Kidney (tissue), 14 donors: ENCODE results near the gene GRID1. TPM values are rescaled to one million over a fixed set of nuclear protein-coding genes. Genes with fewer than 3 reads are reported as not detected.

Source experiments
- DNase-seq, 5 donors: peaks; one replicate each; pipeline ENCODE4 v3.0.0-alpha.2; 2013 to 2020
- FAIRE-seq: peaks from 2 replicates; lab custom pipeline; 2012; peaks lifted over from hg19 to GRCh38; lab: Jason Lieb, UNC
- H3K27ac ChIP-seq, 2 donors: one replicate each; pipeline ENCODE4 v1.7.0; 2013; ENCODE audit warnings: low read depth in 2 of 2, low read length in 2 of 2, inconsistent platforms in 1 of 2
- H3K27me3 ChIP-seq: one replicate; pipeline ENCODE4 v1.7.1; 2013; ENCODE audit warnings: low read length, inconsistent platforms; ENCODE audit not compliant: control insufficient read depth, insufficient read depth
- H3K36me3 ChIP-seq, 3 donors: one replicate each; pipeline versions ENCODE4 v1.7.0 to v1.7.1; 2013; ENCODE audit warnings: low read length in 3 of 3, control low read depth in 1 of 3, inconsistent platforms in 1 of 3; ENCODE audit not compliant: insufficient read depth in 3 of 3, control insufficient read depth in 2 of 3
- H3K4me1 ChIP-seq, 3 donors: one replicate each; pipeline versions ENCODE4 v1.7.0 to v1.7.1; 2013; ENCODE audit warnings: low read length in 3 of 3, inconsistent platforms in 1 of 3, low read depth in 1 of 3; ENCODE audit not compliant: control insufficient read depth in 2 of 3, insufficient read depth in 2 of 3
- H3K4me3 ChIP-seq, 3 donors: one replicate each; pipeline versions ENCODE4 v1.7.0 to v1.8.1; 2013; ENCODE audit warnings: low read length in 3 of 3, control low read depth in 1 of 3, inconsistent platforms in 1 of 3
- H3K9ac ChIP-seq, 3 donors: one replicate each; pipeline versions ENCODE4 v1.7.0 to v1.7.1; 2013; ENCODE audit warnings: low read length in 3 of 3, control low read depth in 1 of 3, inconsistent platforms in 1 of 3
- H3K9me3 ChIP-seq, 3 donors: one replicate each; pipeline versions ENCODE4 v1.7.0 to v1.7.1; 2013; ENCODE audit warnings: low read length in 3 of 3, control low read depth in 1 of 3, inconsistent platforms in 1 of 3; ENCODE audit not compliant: control insufficient read depth in 2 of 3, insufficient read depth in 1 of 3
- intact Hi-C: fragments of 100-400 bp; cut with DNase I; formaldehyde crosslinking; loops from one replicate; pipeline ENCODE4 v1.11.1; 2022
- polyA plus RNA-seq: library from polyadenylated mRNA; stranded (reverse); fragments of 350-450 nt; fragmentation: Illumina TruSeq; extraction: RNeasy Lipid Tissue Mini Kit (QIAGEN cat#74804); gene quantifications from one replicate; pipeline ENCODE4 v1.2.3, GENCODE V29; 2014; ENCODE audit warnings: low read depth, low replicate concordance; ENCODE audit not compliant: insufficient read depth
- total RNA-seq: library from RNA; stranded (reverse); fragmentation: NEBNext Ultra II Directional; extraction: Animal tissue kit (Norgen Biotek cat#: 25700); gene quantifications from one replicate; pipeline ENCODE4 v1.2.1, GENCODE V29; 2021
- TF ChIP-seq, protein P1 (sequence below): IDR thresholded peaks from 3 replicates; pipeline ENCODE4 v1.5.1; 2012; ENCODE audit warnings: mild to moderate bottlenecking, moderate library complexity, borderline replicate concordance; ENCODE audit not compliant: insufficient read depth; ENCODE audit errors: extremely low read depth
- donor health status: control.
- donor health status: control.
- donor health status: control.
- donor health status: control.
- donor health status: control.
- donor health status: DM: yes; HTN: yes; CAD: no.
- donor health status: Normal renal cell carcinoma (clear cell type).

GRID1 gene
- total and polyA plus RNA-seq, 2 donors from 2014 or later = 0.37 to 1.4 TPM

DNA sequence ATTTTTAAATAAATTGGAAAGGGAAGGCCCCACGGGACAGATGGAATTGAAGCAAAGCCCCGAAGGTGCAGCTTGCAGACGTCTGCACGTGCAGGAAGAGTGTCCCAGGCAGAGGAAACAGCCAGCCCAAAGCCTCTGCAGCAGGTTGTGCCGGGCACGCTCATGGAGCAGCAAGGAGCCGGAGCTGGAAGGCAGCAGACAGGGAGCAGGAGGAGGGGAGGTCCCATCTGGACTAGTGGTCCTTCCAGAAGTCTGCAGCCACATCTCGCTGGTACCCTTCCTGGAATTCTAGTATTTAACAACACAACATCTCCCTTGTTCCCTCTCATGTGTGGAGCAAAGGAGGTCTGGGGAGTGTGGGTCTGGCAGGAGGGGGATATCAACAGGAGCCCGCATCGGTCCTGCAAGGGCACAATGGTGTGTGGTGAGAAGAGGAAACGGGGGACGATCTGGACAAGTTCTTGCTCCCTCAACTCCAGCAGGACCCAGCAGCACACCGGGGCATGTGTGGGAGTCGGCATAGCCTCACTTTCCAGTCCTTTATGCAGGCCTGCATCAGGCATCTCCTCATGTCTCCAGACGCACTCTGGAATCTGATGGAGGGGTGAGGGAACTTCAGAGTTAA is 169.3 kb downstream of the GRID1 start:
- Histone ChIP-seq H3K27me3 (no peaks in the 10 kb centered on the region), H3K4me3 (no peak overlapping the region), H3K9ac (no peak overlapping the region), H3K9me3 (no peaks in the 10 kb centered on the region), H3K4me1 (no peaks in the 10 kb centered on the region), H3K36me3 (no peaks in the 10 kb centered on the region), H3K27ac (no peak overlapping the region)
- no peak for FAIRE-seq
- intact Hi-C loops = no loop called here
- TF ChIP-seq, protein P1, sequence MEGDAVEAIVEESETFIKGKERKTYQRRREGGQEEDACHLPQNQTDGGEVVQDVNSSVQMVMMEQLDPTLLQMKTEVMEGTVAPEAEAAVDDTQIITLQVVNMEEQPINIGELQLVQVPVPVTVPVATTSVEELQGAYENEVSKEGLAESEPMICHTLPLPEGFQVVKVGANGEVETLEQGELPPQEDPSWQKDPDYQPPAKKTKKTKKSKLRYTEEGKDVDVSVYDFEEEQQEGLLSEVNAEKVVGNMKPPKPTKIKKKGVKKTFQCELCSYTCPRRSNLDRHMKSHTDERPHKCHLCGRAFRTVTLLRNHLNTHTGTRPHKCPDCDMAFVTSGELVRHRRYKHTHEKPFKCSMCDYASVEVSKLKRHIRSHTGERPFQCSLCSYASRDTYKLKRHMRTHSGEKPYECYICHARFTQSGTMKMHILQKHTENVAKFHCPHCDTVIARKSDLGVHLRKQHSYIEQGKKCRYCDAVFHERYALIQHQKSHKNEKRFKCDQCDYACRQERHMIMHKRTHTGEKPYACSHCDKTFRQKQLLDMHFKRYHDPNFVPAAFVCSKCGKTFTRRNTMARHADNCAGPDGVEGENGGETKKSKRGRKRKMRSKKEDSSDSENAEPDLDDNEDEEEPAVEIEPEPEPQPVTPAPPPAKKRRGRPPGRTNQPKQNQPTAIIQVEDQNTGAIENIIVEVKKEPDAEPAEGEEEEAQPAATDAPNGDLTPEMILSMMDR = no peak
- peak in 1 of 5 donors; percentile 16 for DNase-seq

DNA sequence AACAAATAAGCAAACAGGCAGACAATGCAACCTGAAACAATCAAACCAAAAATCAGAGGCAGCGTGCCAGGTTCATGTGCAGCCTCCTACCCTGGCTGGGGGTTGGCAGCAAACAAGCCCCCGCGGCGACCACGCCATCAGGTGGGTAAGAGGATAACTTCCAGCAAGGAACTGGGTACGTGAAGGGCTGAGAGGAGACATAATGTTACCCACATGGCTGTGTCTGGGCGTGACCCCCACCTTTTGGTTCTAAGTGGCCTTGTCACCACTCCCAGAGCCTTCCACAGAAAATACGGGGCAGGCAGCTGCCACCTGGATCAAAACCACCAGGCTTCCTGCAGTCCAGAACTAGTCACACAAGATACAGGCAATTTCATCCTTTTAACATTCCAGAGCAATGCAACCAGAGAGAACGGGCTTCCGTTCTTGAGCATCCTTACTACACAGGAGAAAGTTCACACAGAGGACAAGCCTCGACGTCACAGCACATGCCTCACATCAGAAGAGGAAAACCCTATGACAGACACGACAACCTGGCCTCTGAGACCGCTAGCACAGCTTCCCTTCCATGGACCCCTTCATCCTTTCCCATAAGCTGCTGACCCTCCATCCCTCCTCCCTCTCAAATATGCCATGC is 171.0 kb downstream of the GRID1 start:
- DNase-seq (peak in 1 of 5 donors; percentile 34), FAIRE-seq (no peak)
- intact Hi-C loops = no loop called here
- TF ChIP-seq, protein P1 = no peak
- H3K36me3 ChIP-seq = no peaks in the 10 kb centered on the region
- H3K27me3 ChIP-seq = no peaks in the 10 kb centered on the region
- no peak overlapping the region for H3K9ac ChIP-seq
- no peaks in the 10 kb centered on the region for H3K9me3 ChIP-seq
- no peaks in the 10 kb centered on the region for H3K4me1 ChIP-seq
- no peak overlapping the region for H3K4me3 ChIP-seq
- H3K27ac ChIP-seq = no peak overlapping the region

DNA sequence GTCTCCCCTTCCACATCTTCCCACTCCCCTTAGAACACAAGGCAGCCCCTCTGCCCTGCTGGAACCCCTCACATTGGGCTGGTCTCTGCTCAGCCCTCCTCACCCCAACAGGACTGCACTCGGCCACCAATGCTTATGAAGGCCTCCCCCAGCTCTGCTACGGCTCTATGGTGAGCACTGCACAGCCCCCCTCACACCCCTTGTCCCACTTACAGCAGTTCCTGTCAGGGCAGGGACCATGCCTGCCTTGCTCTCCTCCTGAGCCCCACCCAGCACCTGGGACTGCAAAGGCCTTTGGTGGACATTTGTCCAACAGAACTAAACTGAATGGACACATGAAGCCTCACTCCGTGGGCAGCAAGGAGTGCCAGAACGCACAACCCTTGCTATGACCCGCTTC is 171.9 kb downstream of the GRID1 start:
- no peaks in the 10 kb centered on the region for H3K36me3 ChIP-seq
- H3K9ac ChIP-seq = no peak overlapping the region
- H3K27me3 ChIP-seq = no peaks in the 10 kb centered on the region
- H3K4me3 ChIP-seq = no peak overlapping the region
- no peaks in the 10 kb centered on the region for H3K9me3 ChIP-seq
- intact Hi-C loops = no loop called here
- DNase-seq (no peak), FAIRE-seq (no peak)
- no peaks in the 10 kb centered on the region for H3K4me1 ChIP-seq
- no peak overlapping the region for H3K27ac ChIP-seq
- TF ChIP-seq, protein P1 = no peak
